Stimulated activated naive B cell treated with anti-CD40 and anti-IgM and Interleukin-4, amounts not matched to agents 10 μg/mL and 1 μg/mL and 100 μg/mL, for 72 hours (primary cell): ENCODE data around the gene COLGALT1.
"Not testable (repeated sequence)": the region's sequence is repeated elsewhere in the genome, so short reads cannot be mapped to it uniquely, and the experiment has no call there.

ENCODE experiments used
- ATAC-seq, 2 donors: fragments of 150-1000 bp; cut with Tn5 transposase; replicated peaks; 2 replicates each; pipeline ENCODE4 v1.10.0; 2021; ENCODE audit warnings: moderate library complexity in 1 of 2
- DNase-seq: peaks from one replicate; pipeline ENCODE4 v3.0.0; 2021
- H3K27ac Mint-ChIP-seq: one replicate; pipeline ENCODE4 v1.8.0; 2022; ENCODE audit warnings: mild to moderate bottlenecking, mixed read lengths
- H3K27me3 Mint-ChIP-seq, 2 donors: one replicate each; pipeline ENCODE4 v1.8.0; 2022; ENCODE audit warnings: mixed read lengths in 2 of 2
- H3K36me3 Mint-ChIP-seq, 2 donors: one replicate each; pipeline ENCODE4 v1.8.0; 2022; ENCODE audit warnings: mixed read lengths in 2 of 2, mild to moderate bottlenecking in 1 of 2
- H3K4me1 Mint-ChIP-seq, 2 donors: one replicate each; pipeline ENCODE4 v1.8.0; 2022; ENCODE audit warnings: mixed read lengths in 2 of 2, mild to moderate bottlenecking in 1 of 2
- H3K4me3 Mint-ChIP-seq, 2 donors: one replicate each; pipeline ENCODE4 v1.8.0; 2022; ENCODE audit warnings: mild to moderate bottlenecking in 2 of 2, mixed read lengths in 2 of 2, moderate library complexity in 1 of 2
- H3K9me3 Mint-ChIP-seq, 2 donors: one replicate each; pipeline ENCODE4 v1.8.0; 2022; ENCODE audit warnings: mixed read lengths in 2 of 2, mild to moderate bottlenecking in 1 of 2

COLGALT1 gene

DNA sequence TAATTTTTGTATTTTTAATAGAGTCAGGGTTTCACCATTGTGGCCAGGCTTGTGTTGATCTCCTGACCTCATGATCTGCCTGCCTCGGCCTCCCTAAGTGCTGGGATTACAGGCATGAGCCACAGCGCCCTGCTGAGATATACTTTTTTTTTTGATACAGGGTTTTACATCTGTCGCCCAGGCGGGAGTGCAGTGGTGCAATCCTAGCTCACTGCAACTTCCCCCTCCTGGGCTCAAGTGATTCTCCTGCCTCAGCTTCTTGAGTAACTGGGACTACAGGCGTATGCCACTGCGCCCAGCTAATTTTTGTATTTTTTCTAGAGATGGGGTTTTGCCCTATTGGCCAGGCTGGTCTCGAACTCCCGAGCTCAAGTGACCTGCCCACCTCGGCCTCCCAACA is 2.0 kb downstream of the COLGALT1 start:
- DNase-seq (no peak), ATAC-seq (no peak)
- Mint-ChIP-seq H3K27ac (no peak overlapping the region), H3K9me3 (no peaks in the 10 kb centered on the region), H3K36me3 (peaks cover 31 to 32% of the 10 kb centered on the region in 2 donors), H3K4me1 (peaks cover 16 to 38% of the 10 kb centered on the region in 2 donors), H3K4me3 (no peak overlapping the region), H3K27me3 (no peaks in the 10 kb centered on the region)

DNA sequence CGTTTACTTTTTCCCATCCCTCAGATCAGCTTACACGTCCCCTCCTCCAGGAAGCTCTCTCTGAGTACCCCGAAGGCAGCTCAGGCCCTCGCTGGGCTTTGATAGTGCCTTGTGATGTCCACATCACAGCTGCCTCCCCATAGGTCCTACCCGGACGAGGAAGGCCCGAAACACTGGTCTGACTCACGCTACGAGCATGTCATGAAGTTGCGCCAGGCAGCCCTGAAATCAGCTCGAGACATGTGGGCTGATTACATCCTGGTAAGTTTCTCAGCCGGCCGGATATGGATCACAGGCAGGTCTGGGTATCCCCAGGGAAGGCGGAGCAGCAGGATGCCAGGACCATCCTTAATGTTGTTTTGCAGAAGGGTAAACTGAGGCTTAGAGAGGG is 4.8 kb downstream of the COLGALT1 start:
- Mint-ChIP-seq H3K27me3 (no peaks in the 10 kb centered on the region), H3K9me3 (no peaks in the 10 kb centered on the region), H3K36me3 (peaks cover 33 to 37% of the 10 kb centered on the region in 2 donors), H3K27ac (no peak overlapping the region), H3K4me1 (peaks cover 11 to 26% of the 10 kb centered on the region in 2 donors), H3K4me3 (no peak overlapping the region)
- DNase-seq (no peak), ATAC-seq (no peak)

GRCh38 chr19:17562097-17562496 is 6.6 kb downstream of the COLGALT1 start:
- Mint-ChIP-seq H3K9me3 (no peaks in the 10 kb centered on the region), H3K4me1 (peaks cover 11 to 14% of the 10 kb centered on the region in 2 donors), H3K27me3 (no peaks in the 10 kb centered on the region), H3K27ac (no peak overlapping the region), H3K36me3 (peaks cover 33 to 38% of the 10 kb centered on the region in 2 donors), H3K4me3 (no peak overlapping the region)
- DNase-seq (no peak), ATAC-seq (no peak)

- H3K27ac Mint-ChIP-seq, result peak overlapping the region; percentile 76
- H3K27me3 Mint-ChIP-seq, result no peaks in the 10 kb centered on the region
- DNase-seq, result no peak
- H3K36me3 Mint-ChIP-seq, result peaks cover 37 to 43% of the 10 kb centered on the region in 2 donors
- H3K4me3 Mint-ChIP-seq, result no peak overlapping the region
- peaks cover 11 to 14% of the 10 kb centered on the region in 2 donors for H3K4me1 Mint-ChIP-seq
- no peaks in the 10 kb centered on the region for H3K9me3 Mint-ChIP-seq
- no peak for ATAC-seq
These were observed 7.1 kb downstream of the COLGALT1 start for GRCh38 chr19:17562561-17562960.

GRCh38 chr19:17564781-17565180 is 9.3 kb downstream of the COLGALT1 start:
- DNase-seq (no peak), ATAC-seq (no peak)
- Mint-ChIP-seq H3K9me3 (no peaks in the 10 kb centered on the region), H3K4me3 (no peak overlapping the region), H3K36me3 (peaks cover 46 to 49% of the 10 kb centered on the region in 2 donors), H3K4me1 (peaks cover 8 to 11% of the 10 kb centered on the region in 2 donors), H3K27me3 (no peaks in the 10 kb centered on the region), H3K27ac (no peak overlapping the region)

- no peaks in the 10 kb centered on the region for H3K9me3 Mint-ChIP-seq
- no peak overlapping the region for H3K27ac Mint-ChIP-seq
- peaks cover under 1 to 5% of the 10 kb centered on the region in 2 donors for H3K4me1 Mint-ChIP-seq
- no peak overlapping the region for H3K4me3 Mint-ChIP-seq
- no peak for ATAC-seq
- no peaks in the 10 kb centered on the region for H3K27me3 Mint-ChIP-seq
- DNase-seq, result no peak
- H3K36me3 Mint-ChIP-seq, result peaks cover 41% of the 10 kb centered on the region in 2 donors
These were observed 10.2 kb downstream of the COLGALT1 start for GRCh38 chr19:17565611-17566010.

GRCh38 chr19:17567940-17568339 is 12.5 kb downstream of the COLGALT1 start:
- H3K27me3 Mint-ChIP-seq, result no peaks in the 10 kb centered on the region
- no peaks in the 10 kb centered on the region for H3K9me3 Mint-ChIP-seq
- no peaks in the 10 kb centered on the region for H3K4me1 Mint-ChIP-seq
- no peak overlapping the region for H3K27ac Mint-ChIP-seq
- DNase-seq (no peak), ATAC-seq (no peak)
- peaks cover 37 to 43% of the 10 kb centered on the region in 2 donors for H3K36me3 Mint-ChIP-seq
- H3K4me3 Mint-ChIP-seq, result no peak overlapping the region

GRCh38 chr19:17570291-17570690 is 14.8 kb downstream of the COLGALT1 start:
- H3K27ac Mint-ChIP-seq, H3K27me3 Mint-ChIP-seq, DNase-seq, ATAC-seq, H3K4me1 Mint-ChIP-seq, H3K4me3 Mint-ChIP-seq, H3K9me3 Mint-ChIP-seq: not testable (repeated sequence)
- peaks cover 36 to 37% of the 10 kb centered on the region in 2 donors for H3K36me3 Mint-ChIP-seq

DNA sequence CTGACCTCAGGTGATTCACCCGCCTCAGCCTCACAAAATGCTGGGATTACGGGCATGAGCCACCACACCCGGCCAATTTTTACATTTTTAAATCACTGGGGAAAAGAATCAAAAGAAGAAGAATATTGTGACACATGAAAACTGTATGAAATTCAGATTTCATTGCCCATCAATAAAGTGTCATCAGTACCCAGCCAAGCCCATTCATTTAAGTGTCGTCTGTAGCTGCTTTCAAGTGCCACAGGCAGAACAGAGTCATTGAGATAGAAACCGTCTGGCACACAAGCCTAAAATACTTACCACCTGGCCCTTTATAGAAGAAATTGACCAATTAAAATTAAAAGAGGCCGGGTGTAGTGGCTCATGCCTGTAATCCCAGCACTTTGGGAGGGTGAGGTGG is 15.3 kb downstream of the COLGALT1 start:
- no peaks in the 10 kb centered on the region for H3K9me3 Mint-ChIP-seq
- no peak overlapping the region for H3K4me3 Mint-ChIP-seq
- no peak for DNase-seq
- no peak overlapping the region for H3K27ac Mint-ChIP-seq
- H3K4me1 Mint-ChIP-seq, result peaks cover 2 to 6% of the 10 kb centered on the region in 2 donors
- no peaks in the 10 kb centered on the region for H3K27me3 Mint-ChIP-seq
- peaks cover 37 to 38% of the 10 kb centered on the region in 2 donors for H3K36me3 Mint-ChIP-seq
- no peak for ATAC-seq

DNA sequence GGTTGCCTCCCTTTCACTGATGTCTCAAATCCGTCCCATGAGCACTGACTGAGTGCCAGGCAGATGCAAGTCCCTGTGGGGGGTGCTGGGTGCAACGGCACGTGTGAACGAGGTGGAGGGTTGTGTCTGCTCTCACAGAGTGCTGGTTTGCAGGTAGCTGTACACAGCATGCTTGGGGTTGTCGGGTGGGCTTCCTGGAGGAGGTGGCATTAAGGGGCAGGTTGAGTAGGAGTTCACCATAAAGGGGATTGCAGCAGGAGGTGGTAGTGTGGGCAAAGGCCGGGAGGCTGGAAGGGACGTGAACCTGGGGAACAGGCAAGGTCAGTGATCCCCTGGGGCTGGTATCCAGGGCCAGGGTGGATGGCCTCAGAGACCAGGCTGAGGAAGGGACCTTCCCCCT is 17.2 kb downstream of the COLGALT1 start:
- H3K4me1 Mint-ChIP-seq, result peaks cover 4 to 6% of the 10 kb centered on the region in 2 donors
- H3K36me3 Mint-ChIP-seq, result peaks cover 40 to 49% of the 10 kb centered on the region in 2 donors
- H3K27me3 Mint-ChIP-seq, result no peaks in the 10 kb centered on the region

DNA sequence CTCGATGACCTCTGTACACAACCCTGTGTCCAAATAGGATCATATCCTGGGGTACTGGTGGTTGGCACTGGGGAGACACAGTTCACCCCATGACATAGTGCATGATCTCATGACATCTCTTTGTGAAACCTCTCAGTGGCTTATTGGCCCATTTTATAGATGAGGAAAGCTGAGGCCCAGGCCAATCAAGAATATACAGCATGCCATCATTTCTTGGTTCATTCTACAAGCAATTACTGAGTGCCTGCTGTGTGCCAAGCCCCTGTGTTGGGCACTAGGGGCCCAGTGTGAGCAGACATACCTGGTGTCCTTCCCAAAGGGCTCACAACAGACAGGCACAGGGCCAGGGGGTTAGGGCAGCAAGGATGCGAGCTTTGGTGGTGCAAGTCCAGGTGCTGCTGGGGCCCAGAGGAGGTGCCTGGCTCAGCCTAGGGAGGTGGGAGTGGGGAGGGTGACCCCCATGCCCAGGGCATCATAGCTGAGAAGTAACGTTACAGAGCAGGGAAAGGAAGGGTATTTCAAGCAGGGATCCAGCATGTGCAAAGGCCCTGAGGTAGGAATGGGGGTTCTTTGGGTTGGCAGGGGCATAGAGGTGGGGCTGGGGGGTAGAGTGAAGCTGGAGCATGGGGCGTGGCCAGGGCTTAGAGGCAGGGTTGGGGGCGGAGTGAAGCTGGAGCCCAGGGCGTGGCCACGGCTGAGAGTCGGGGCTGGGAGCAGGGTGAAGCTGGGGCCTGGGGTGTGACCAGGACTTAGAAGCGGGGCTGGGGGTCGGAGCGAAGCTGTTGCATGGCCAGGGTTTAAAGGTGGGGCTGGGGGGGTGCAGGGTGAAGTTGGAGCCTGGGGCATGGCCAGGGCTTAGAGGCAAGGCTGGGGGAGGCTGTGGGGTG is 20.7 kb downstream of the COLGALT1 start:
- Mint-ChIP-seq H3K27me3 (no peaks in the 10 kb centered on the region), H3K4me3 (no peak overlapping the region), H3K9me3 (no peaks in the 10 kb centered on the region), H3K4me1 (peaks cover 16 to 23% of the 10 kb centered on the region in 2 donors), H3K27ac (no peak overlapping the region), H3K36me3 (peaks cover 51 to 66% of the 10 kb centered on the region in 2 donors)
- ATAC-seq (no peak), DNase-seq (no peak)

More for the DNA sequence above, 17.2 kb downstream of the COLGALT1 start:
- Mint-ChIP-seq H3K27ac (peak overlapping the region; percentile 4), H3K4me3 (no peak overlapping the region), H3K9me3 (no peaks in the 10 kb centered on the region)
- no peak for DNase-seq
- no peak for ATAC-seq

- Mint-ChIP-seq H3K36me3 (peaks cover 52 to 68% of the 10 kb centered on the region in 2 donors), H3K27me3 (no peaks in the 10 kb centered on the region)
- DNase-seq, result no peak
These were observed 21.5 kb downstream of the COLGALT1 start for GRCh38 chr19:17576758-17577456.

GRCh38 chr19:17577457-17578097 is 22.1 kb downstream of the COLGALT1 start:
- no peak overlapping the region for H3K27ac Mint-ChIP-seq
- H3K9me3 Mint-ChIP-seq, result no peaks in the 10 kb centered on the region
- no peak overlapping the region for H3K4me3 Mint-ChIP-seq
- DNase-seq (no peak), ATAC-seq (no peak)
- H3K4me1 Mint-ChIP-seq, result peaks cover 16 to 23% of the 10 kb centered on the region in 2 donors
- peaks cover 54 to 70% of the 10 kb centered on the region in 2 donors for H3K36me3 Mint-ChIP-seq
- H3K27me3 Mint-ChIP-seq, result no peaks in the 10 kb centered on the region

More at GRCh38 chr19:17576758-17577456, 21.5 kb downstream of the COLGALT1 start:
- Mint-ChIP-seq H3K27ac (no peak overlapping the region), H3K4me1 (peaks cover 16 to 23% of the 10 kb centered on the region in 2 donors), H3K9me3 (no peaks in the 10 kb centered on the region), H3K4me3 (no peak overlapping the region)
- peak in 1 of 2 donors; percentile 56 for ATAC-seq

DNA sequence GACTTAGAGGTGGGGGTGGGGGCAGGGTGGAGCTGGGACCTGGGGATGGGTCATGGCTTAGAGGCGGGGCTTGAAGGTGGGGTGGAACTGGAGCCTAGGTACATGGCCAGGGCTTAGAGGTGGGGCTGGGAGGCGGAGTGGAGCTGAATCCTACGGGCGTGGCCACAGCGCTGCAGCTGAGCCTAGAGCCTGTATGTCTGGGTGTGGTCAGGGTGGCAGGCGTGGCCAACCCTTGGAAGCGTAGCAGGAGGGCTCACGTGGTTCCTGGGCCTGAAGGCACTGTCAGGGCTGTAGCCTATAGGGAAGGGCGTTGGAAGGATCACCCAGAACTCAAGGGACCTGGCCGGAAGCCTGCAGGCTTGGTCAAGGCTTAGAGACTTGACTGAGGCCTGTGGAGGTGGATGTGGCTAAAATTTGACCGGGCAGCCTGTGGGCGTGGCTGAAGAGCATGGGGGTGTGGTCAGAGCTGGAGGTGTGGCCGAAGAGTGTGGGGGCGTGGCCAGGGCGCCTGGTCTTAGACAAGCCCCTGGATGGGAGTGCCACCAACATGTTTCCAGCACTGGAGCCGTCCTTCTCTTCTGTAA is 24.3 kb downstream of the COLGALT1 start:
- H3K4me3 Mint-ChIP-seq, result no peak overlapping the region
- H3K9me3 Mint-ChIP-seq, result no peaks in the 10 kb centered on the region
- H3K36me3 Mint-ChIP-seq, result peaks cover 55 to 74% of the 10 kb centered on the region in 2 donors
- peak; percentile 35 for DNase-seq
- peak; percentile 85 to 88 for ATAC-seq
- H3K27ac Mint-ChIP-seq, result peak overlapping the region; percentile 6
- peaks cover 14 to 21% of the 10 kb centered on the region in 2 donors for H3K4me1 Mint-ChIP-seq
- H3K27me3 Mint-ChIP-seq, result no peaks in the 10 kb centered on the region
